HG02870 (cell line): ENCODE data around the gene OR6S1.

Experiments
- ATAC-seq: cut with Tn5 transposase; IDR thresholded peaks from one replicate; pipeline ENCODE4 v1.9.1; 2021; ENCODE audit warnings: mild to moderate bottlenecking, moderate library complexity; ENCODE audit not compliant: unreplicated experiment

OR6S1 gene, protein sequence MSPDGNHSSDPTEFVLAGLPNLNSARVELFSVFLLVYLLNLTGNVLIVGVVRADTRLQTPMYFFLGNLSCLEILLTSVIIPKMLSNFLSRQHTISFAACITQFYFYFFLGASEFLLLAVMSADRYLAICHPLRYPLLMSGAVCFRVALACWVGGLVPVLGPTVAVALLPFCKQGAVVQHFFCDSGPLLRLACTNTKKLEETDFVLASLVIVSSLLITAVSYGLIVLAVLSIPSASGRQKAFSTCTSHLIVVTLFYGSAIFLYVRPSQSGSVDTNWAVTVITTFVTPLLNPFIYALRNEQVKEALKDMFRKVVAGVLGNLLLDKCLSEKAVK

GRCh38 chr14:20641591-20641990 is at the start of gene OR6S1:
Gene OR6S1, minus strand, starts transcription at chr14:20641691. Its CDS starts 0 bp downstream, at chr14:20641691.
- ATAC-seq = no peak

DNA sequence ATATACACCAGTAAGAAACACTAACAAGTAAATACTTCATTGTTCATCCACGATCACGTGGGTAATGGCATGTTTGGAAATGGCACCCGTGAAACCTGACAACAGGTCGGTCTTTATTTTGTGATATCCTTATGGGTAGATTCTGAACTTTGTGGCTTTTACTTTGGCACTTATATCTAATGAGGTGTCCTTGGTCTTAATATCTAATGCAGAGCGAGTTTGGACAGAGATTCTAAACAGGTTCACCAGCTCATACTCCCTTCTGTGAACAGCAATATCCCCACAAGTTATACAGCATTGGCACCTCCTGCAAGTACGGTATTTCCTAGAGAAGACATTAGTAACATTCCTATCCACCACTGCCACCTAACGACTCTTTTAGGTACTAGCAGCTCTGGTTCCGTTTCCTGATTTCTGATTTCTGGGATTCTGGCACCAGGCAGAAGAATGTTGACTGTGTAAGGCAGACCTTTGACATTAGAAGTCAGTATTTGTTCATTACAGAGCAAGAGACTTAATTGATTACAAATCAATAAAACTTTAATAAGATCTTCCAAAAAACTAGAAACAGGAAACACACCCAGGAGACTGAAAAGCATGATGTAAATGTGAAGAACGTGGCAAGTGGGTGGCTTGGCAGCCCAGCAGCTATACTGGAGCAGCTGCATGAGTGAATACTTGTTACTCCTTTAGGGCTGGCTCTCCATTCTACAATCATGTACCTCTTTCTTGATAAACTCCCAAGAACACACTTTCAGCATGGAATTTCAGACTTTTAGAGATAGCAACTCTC is 49.6 kb upstream of the OR6S1 start:
- peak; percentile 66 for ATAC-seq

DNA sequence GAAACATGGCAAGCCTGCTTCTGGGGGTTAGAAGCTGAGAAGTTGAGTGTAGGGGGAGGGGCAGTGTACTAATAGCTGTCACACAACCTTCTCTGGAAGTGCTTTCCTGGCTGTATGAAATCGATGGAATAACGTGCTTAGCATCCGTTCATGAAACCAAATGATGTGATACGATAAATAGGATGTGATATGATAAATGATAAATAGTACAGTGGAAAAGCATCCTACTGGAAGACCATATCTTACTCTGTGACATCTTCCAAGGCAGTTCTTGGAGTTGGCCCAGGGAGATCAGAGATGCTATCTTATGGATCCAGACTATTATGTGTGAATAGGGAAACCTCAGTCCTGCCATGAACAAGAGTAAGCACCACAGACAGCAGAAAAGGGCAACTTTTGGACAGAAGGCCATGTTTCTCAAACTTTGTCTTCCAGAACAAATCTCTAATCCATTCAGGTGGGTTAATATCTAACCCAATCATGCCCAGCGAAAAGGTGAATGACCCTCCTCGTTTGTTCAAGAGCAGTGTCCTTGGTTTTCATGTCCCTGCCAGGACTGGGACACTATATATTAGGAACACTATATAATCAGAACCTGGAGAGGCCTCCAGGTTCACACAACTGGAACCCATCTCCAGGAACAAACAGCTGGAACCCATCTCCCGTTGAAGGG is 46.8 kb upstream of the OR6S1 start, which contains the start of gene ANG:
Gene ANG (plus strand): TSS at position 598 of the 673 bp plus-strand sequence. CDS start 4,801 bp downstream, outside the sequence.
- ATAC-seq = no peak

DNA sequence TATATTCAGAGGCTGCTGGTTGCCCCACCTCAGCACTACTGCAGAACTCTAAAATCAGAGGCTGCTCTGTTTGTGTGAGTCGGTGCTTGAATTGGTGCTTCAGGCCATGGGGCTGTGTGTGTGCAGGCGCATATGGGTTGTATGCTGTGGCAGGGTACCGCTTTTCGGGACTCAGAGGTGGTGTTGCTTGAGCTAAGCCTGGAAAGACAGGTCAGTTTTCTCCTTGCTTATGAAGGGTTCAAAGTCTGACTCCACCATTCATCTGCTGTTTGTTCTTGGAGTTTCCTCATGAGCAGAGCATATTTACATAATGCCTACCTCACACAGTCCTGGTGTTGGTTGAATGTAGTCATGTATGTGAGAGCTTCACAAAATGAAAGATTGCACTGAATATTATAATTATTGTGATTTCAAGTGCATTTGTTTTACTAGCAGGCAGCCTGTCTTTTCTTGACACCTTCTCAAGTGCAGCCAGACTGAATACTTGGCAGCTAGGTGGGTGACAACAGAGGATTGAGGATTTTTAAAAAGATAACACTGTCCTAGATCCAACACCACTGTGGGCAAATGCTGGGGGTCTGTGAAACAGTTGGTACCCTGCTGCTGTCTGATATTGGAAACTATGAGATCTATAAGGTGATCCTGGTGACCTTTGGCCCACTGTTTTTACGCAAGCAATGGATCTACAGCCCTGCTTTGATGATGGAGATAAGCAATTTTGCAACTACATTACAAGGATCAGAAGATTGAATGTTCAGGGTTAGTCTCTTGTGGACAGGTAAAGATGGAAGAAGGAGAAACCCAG is 46.1 kb upstream of the OR6S1 start:
- ATAC-seq = no peak

GRCh38 chr14:20686386-20687143 is 45.1 kb upstream of the OR6S1 start:
- ATAC-seq = no peak

DNA sequence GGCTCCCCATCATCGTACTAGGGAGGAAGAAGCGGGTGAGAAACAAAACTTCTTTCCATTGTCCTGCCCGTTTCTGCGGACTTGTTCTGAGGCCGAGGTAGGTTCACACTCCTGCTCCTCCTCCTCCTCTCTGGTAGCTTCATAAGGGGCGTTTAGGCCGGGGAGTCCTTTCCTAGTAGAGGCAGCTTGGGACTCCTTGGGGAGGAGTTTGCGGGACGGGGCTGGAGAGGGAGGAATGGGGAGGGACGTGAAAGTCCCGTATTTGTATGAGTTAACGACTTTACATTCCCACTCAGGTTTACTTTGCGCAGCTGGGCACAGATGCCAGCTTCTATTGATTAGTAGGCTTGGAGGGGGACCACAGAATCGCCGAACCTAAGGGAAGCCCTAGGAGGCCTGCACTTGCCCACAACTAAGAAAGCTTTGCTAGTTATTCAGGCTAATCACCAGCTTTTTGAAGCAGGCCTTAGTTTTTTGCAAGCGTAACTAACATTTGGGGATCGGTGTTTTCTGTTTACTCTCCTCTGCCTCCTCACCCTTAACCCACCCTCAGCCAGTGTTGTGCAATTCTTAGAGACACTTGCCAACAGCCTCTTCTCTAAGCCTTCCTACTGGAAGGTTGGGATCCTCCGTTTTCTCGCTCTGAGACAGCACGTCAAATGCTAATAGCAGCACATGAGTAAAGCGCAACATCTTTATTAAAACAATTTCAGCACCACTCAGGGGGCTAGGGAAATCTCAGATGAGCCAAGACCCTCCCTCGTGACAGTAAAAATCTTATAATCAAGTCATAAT is 43.4 kb upstream of the OR6S1 start:
- ATAC-seq = no peak

GRCh38 chr14:20683891-20684661 is 42.6 kb upstream of the OR6S1 start, which contains the start of gene RNASE4:
Gene RNASE4, plus strand, starts transcription at chr14:20684560. Its CDS starts 14,812 bp downstream, at chr14:20699372.
- peak; percentile 29 for ATAC-seq

GRCh38 chr14:20683125-20683890 is 41.8 kb upstream of the OR6S1 start:
- ATAC-seq = peak; percentile 29

- ATAC-seq = peak; percentile 46
These were observed 41.1 kb upstream of the OR6S1 start for GRCh38 chr14:20682435-20683124.

DNA sequence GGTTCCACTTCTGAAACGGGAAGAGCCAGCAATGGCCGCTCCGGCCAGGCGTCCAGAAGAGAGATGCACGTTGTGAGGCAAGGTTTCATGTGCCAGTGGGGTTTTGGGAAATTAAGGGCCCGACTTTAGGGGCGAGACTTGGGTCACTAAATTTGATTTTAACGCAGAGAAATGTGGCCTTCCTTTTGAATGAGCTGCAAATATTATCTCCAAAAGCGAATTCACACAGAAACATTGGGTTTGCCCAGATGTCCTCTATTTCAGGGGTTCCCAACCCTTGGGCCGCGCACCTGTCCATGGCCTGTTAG is 40.6 kb upstream of the OR6S1 start:
- no peak for ATAC-seq

- ATAC-seq = no peak
These were observed 40.0 kb upstream of the OR6S1 start for GRCh38 chr14:20681348-20682126.

DNA sequence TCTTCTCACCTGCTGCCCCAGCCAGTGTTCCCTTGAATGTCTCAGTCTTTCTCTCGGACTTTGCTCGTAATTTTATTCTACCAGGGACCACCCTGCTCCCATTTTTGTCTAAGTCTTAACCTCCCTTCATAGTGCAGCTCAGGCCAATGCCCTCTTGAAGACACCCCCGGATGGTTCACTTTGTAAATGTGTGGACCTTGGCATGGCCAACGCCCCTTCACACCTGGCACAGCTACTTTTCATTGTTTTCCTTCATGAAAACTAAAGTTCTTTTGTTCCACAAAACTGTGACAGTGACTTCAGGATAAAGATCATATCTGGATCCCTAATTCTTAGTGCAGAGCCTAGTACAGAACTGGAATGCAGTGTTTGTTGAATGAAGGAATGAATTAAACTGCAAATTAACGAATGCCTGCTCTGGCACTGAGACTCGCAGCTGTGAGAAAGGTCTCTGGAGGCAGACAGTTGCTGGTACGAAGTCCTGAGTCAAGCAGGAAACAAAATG is 39.4 kb upstream of the OR6S1 start:
- ATAC-seq = peak; percentile 21

DNA sequence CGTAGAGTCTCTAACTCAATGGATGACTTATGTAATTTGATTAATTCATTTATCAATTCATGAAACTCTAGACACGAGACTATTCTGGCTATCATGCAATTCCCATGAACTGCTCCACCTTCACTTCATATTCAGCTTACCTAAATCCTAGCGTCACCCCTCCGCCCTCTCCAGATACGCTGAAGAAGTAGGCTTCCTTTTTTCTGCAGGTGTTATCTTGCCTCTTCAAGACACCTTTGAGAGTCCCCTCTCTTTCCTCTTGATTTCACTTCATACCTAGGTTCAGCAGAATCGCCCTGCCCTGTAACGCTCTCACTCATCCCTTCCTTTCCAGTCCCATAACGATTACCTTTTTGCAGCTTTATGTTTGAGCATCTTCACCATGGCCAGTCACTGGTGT is 38.9 kb upstream of the OR6S1 start:
- no peak for ATAC-seq

GRCh38 chr14:20679907-20680306 is 38.4 kb upstream of the OR6S1 start:
- no peak for ATAC-seq

DNA sequence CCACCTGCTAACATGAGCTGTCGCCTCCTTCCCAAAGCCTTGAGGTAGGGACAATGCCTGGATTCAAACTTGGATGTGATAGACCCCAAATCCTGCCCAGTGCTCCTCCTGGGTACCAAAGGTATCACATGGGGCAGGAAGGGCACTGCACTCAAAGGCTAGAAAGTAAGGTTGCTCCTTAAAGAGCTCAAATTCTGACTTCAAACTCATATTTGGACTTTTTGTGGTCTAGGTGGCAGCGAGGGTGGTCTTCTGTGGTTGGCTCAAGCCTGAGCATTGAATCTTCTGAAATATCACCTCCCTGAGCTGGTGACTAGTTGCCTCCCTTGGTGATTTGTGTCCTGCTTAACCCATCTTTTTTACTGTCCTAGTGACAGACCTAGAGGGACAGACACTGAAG is 34.6 kb upstream of the OR6S1 start:
- ATAC-seq = peak; percentile 2

- ATAC-seq = peak; percentile 54
These were observed 34.2 kb upstream of the OR6S1 start for GRCh38 chr14:20675669-20676068.
